Endothelial cell of umbilical vein (primary cell): Measurements from ENCODE around the gene ARL6IP4. TPM values are rescaled to one million over a fixed set of nuclear protein-coding genes. Genes with fewer than 3 reads are reported as not detected.

Experiments used
- BruUV-seq: library from RNA; stranded (reverse); fragments of 400-500 nt; replicated peaks from 2 replicates; lab custom pipeline; 2021; lab: Mats Ljungman, UMichigan
- CTCF ChIA-PET: fragments of 300-600, 350-600 bp; sonication (Branson Sonifier 250); formaldehyde crosslinking; loops from one replicate; lab custom pipeline; 2021; ENCODE audit warnings: antibody characterized with exemption, inconsistent platforms; lab: Charles Lee
- POLR2A ChIA-PET: fragments of 300-600, 350-600 bp; sonication (Branson Sonifier 250); formaldehyde crosslinking; loops from one replicate; lab custom pipeline; 2021; ENCODE audit warnings: antibody characterized with exemption, inconsistent platforms; lab: Charles Lee
- DNase-seq: peaks from one replicate; pipeline ENCODE4 v3.0.0-alpha.2; 2011; ENCODE audit warnings: low read depth, low spot score
- FAIRE-seq: peaks from 2 replicates; lab custom pipeline; 2011; peaks lifted over from hg19 to GRCh38; lab: Jason Lieb, UNC
- H2AFZ ChIP-seq: 2 replicates; pipeline ENCODE4 v1.6.0; 2012; ENCODE audit warnings: low read depth, low read length, control low read depth, inconsistent platforms
- H3K27ac ChIP-seq: 2 replicates; pipeline ENCODE4 v1.5.1; 2011; ENCODE audit warnings: low read depth, mild to moderate bottlenecking, control low read depth, low read length, moderate library complexity; ENCODE audit not compliant: insufficient read depth
- H3K27me3 ChIP-seq, 2 experiments: 2 replicates each; pipeline versions ENCODE4 v1.6.0 to v1.6.1; 2011; ENCODE audit warnings: low read length in 2 of 2, mixed read lengths in 1 of 2; ENCODE audit not compliant: control insufficient read depth in 2 of 2, insufficient read depth in 2 of 2
- H3K36me3 ChIP-seq, 2 experiments: 2 replicates in 1 of 2; 3 replicates in 1 of 2; pipeline ENCODE4 v1.5.1; 2011; ENCODE audit warnings: low read length in 2 of 2, mild to moderate bottlenecking in 1 of 2, moderate library complexity in 1 of 2; ENCODE audit not compliant: control insufficient read depth in 2 of 2, insufficient read depth in 2 of 2; ENCODE audit errors: extremely low read depth in 1 of 2
- H3K4me1 ChIP-seq: 3 replicates; pipeline ENCODE4 v1.5.1; 2011; ENCODE audit warnings: mild to moderate bottlenecking, low read length; ENCODE audit not compliant: control insufficient read depth, insufficient read depth; ENCODE audit errors: extremely low read depth
- H3K4me2 ChIP-seq: 2 replicates; pipeline ENCODE4 v1.6.1; 2011; ENCODE audit warnings: low read length, control low read depth, mixed read lengths; ENCODE audit not compliant: insufficient read depth
- H3K4me3 ChIP-seq, 3 experiments: fragments of 200-600 bp in 1 of 3; sonication (generic), shearing (Covaris generic) in 1 of 3; replicated peaks in 1 of 3; 2 replicates each; pipeline ENCODE4 v1.5.1; 2011 to 2016; ENCODE audit warnings: control low read depth in 3 of 3, low read length in 3 of 3, mild to moderate bottlenecking in 2 of 3, inconsistent platforms in 1 of 3, low read depth in 1 of 3, moderate library complexity in 1 of 3; ENCODE audit not compliant: insufficient read depth in 1 of 3
- H3K79me2 ChIP-seq: 2 replicates; pipeline ENCODE4 v1.6.0; 2012; ENCODE audit warnings: low read length, inconsistent platforms; ENCODE audit not compliant: control insufficient read depth, insufficient read depth
- H3K9ac ChIP-seq: replicated peaks from 2 replicates; pipeline ENCODE3; 2011; ENCODE audit warnings: low read length, control low read depth; ENCODE audit not compliant: insufficient read depth; ENCODE audit errors: extremely low read depth
- H3K9me1 ChIP-seq: replicated peaks from 3 replicates; pipeline ENCODE4 v1.6.0; 2011; ENCODE audit warnings: mild to moderate bottlenecking, low read length; ENCODE audit not compliant: control insufficient read depth, insufficient read depth; ENCODE audit errors: extremely low read depth
- H3K9me3 ChIP-seq: replicated peaks from 2 replicates; pipeline ENCODE4 v1.5.1; 2012; ENCODE audit warnings: low read length, inconsistent platforms; ENCODE audit not compliant: control insufficient read depth, insufficient read depth
- H4K20me1 ChIP-seq: replicated peaks from 2 replicates; pipeline ENCODE3; 2011; ENCODE audit warnings: mild to moderate bottlenecking, low read length; ENCODE audit not compliant: control insufficient read depth, insufficient read depth; ENCODE audit errors: extremely low read depth
- CTCF ChIP-seq, 2 donors: IDR thresholded peaks; 1 replicate in 1 of 2; 2 replicates in 1 of 2; pipeline ENCODE4 v1.5.1; 2011; ENCODE audit warnings: low read length in 2 of 2, mild to moderate bottlenecking in 2 of 2, moderate library complexity in 2 of 2, control low read depth in 1 of 2, inconsistent platforms in 1 of 2, low read depth in 1 of 2; ENCODE audit not compliant: insufficient read depth in 1 of 2; ENCODE audit errors: extremely low read depth in 1 of 2
- EZH2 ChIP-seq: IDR thresholded peaks from 2 replicates; pipeline ENCODE4 v1.6.1; 2012; ENCODE audit warnings: borderline replicate concordance, low read depth, mild to moderate bottlenecking, moderate library complexity, low read length, inconsistent platforms; ENCODE audit not compliant: severe bottlenecking
- FOS ChIP-seq: IDR thresholded peaks from 2 replicates; pipeline ENCODE4 v1.6.1; 2011; ENCODE audit warnings: mild to moderate bottlenecking, low read length, moderate library complexity, borderline replicate concordance; ENCODE audit not compliant: insufficient read depth
- GATA2 ChIP-seq: IDR thresholded peaks from 2 replicates; pipeline ENCODE4 v1.7.0; 2011; ENCODE audit warnings: low read depth, mild to moderate bottlenecking, moderate library complexity, mixed read lengths, low read length; ENCODE audit not compliant: insufficient read length, insufficient read depth
- JUN ChIP-seq: IDR thresholded peaks from 2 replicates; pipeline ENCODE4 v1.6.1; 2011; ENCODE audit warnings: borderline replicate concordance, low read depth; ENCODE audit not compliant: insufficient read length, insufficient read depth
- MAX ChIP-seq: IDR thresholded peaks from 2 replicates; pipeline ENCODE4 v1.6.1; 2011; ENCODE audit not compliant: insufficient read depth, insufficient read length
- MYC ChIP-seq: IDR thresholded peaks from one replicate; pipeline ENCODE4 v1.6.1; 2011; ENCODE audit warnings: mild to moderate bottlenecking, low read depth, low read length
- POLR2A ChIP-seq: IDR thresholded peaks from 2 replicates; pipeline ENCODE4 v1.6.1; 2012; ENCODE audit warnings: low read depth, mild to moderate bottlenecking, control low read depth, low read length
- POLR2AphosphoS5 ChIP-seq: IDR thresholded peaks from 2 replicates; pipeline ENCODE4 v1.6.1; 2012; ENCODE audit warnings: low read depth, mild to moderate bottlenecking, control low read depth, low read length, moderate library complexity; ENCODE audit not compliant: insufficient read depth
- dilution Hi-C: fragments of 300-500 bp; cut with MboI; formaldehyde crosslinking; loops from one replicate; pipeline ENCODE4 v1.15.0; 2019; ENCODE audit warnings: low sequenced_read_pairs; ENCODE audit not compliant: extremely low pct_ligation_motif_present
- intact Hi-C: fragments of 100-400 bp; cut with micrococcal nuclease; formaldehyde crosslinking; loops from one replicate; pipeline ENCODE4 v1.10.0; 2022
- polyA plus RNA-seq, 4 experiments: library from polyadenylated mRNA; depleted of rRNA in 3 of 4; stranded (reverse) in 3 of 4; unstranded in 1 of 4; fragments of >200 nt; gene quantifications; 2 replicates each; pipeline versions ENCODE4 v1.2.1 to v1.2.3, GENCODE V29; 2011 to 2012; ENCODE audit warnings: missing spikeins in 1 of 4
- total RNA-seq: library from RNA; stranded (reverse); gene quantifications from 2 replicates; pipeline ENCODE4 v1.2.3, GENCODE V29; 2021

Gene ARL6IP4
- total and polyA plus RNA-seq, 2 donors (not counting 3 experiments of a cell fraction or from before 2014, with no cell fraction given): 193 to 226 TPM

GRCh38 chr12:123022846-123023245, 42.4 kb downstream of the ARL6IP4 start:
- H3K9ac ChIP-seq: no peak overlapping the region
- BruUV-seq: no TSS peak
- no peaks in the 10 kb centered on the region for H3K79me2 ChIP-seq
- ChIA-PET CTCF (interaction anchor here (2.3 kb wide), 1 partner anchor 215 kb away, joined by 10 read pairs; no protein-coding TSS in a partner anchor), POLR2A (no interaction called here)
- H4K20me1 ChIP-seq: no peaks in the 10 kb centered on the region
- no peak overlapping the region for H3K4me3 ChIP-seq
- no peaks in the 10 kb centered on the region for H3K36me3 ChIP-seq
- peaks cover 3% of the 10 kb centered on the region for H3K4me1 ChIP-seq
- H3K27ac ChIP-seq: no peak overlapping the region
- no peak for TF ChIP-seq MYC
- no peak for TF ChIP-seq JUN
- no peak for TF ChIP-seq MAX
- no peak for TF ChIP-seq EZH2
- no peak for TF ChIP-seq FOS
- TF ChIP-seq CTCF (IDR thresholded peaks at IDR 0.05; ENCODE audit: extremely low read depth in 1 of 2, insufficient read depth in 1 of 2, low read depth in 1 of 2, low read length in 2 of 2): no peak
- TF ChIP-seq GATA2: no peak
- TF ChIP-seq POLR2A: no peak
- TF ChIP-seq POLR2AphosphoS5: no peak
- DNase-seq (no peak), FAIRE-seq (no peak)
- H3K27me3 ChIP-seq: no peaks in the 10 kb centered on the region
- intact Hi-C loops: no loop called here
- no peak overlapping the region for H2AFZ ChIP-seq
- dilution Hi-C loops: no loop called here
- H3K9me3 ChIP-seq: no peaks in the 10 kb centered on the region
- H3K4me2 ChIP-seq: no peak overlapping the region
- H3K9me1 ChIP-seq: no peaks in the 10 kb centered on the region
